ENCODE measurements around the gene LPAR1.

- TF ChIP-seq CTCF (IDR thresholded peaks at IDR 0.05), result no peak
- TF ChIP-seq POLR2AphosphoS5 (IDR thresholded peaks at IDR 0.05), result no peak
- no peak for TF ChIP-seq POLR2A (IDR thresholded peaks at IDR 0.05)
Observed at GRCh38 chr9:111069183-111069582, 30.9 kb upstream of the LPAR1 start.
